NT2/D1 (cell line): ENCODE data around the gene PRRG1.

Experiments
- SUZ12 ChIP-seq: IDR thresholded peaks from 2 replicates; pipeline ENCODE4 v1.6.1; 2011; ENCODE audit not compliant: insufficient read length, insufficient read depth; ENCODE audit errors: extremely low read depth
- YY1 ChIP-seq: IDR thresholded peaks from 2 replicates; pipeline ENCODE4 v1.6.1; 2011; ENCODE audit not compliant: insufficient read length, insufficient read depth
- ZNF274 ChIP-seq: IDR thresholded peaks from 2 replicates; pipeline ENCODE4 v1.6.1; 2011; ENCODE audit warnings: mild to moderate bottlenecking, low read depth, low read length

GRCh38 chrX:37424000-37424429 lies 74.9 kb downstream of the PRRG1 start:
- TF ChIP-seq SUZ12: no peak
- no peak for TF ChIP-seq ZNF274
- no peak for TF ChIP-seq YY1
